ENCODE measurements around the gene LIMS2. TPM values are rescaled to one million over a fixed set of nuclear protein-coding genes. Genes with fewer than 3 reads are reported as not detected.

LIMS2 gene
- total and polyA plus RNA-seq, 2 experiments from 2014 or later, result 1.6 to 3.5 TPM

GRCh38 chr2:127637236-127637630 lies 38.1 kb downstream of the LIMS2 start:
- Mint-ChIP-seq H3K27me3 (ENCODE audit: insufficient read depth, low read depth, poor library complexity) (peaks cover 3% of the 10 kb centered on the region), H3K9me3 (no peaks in the 10 kb centered on the region), H3K4me1 (peaks cover 7% of the 10 kb centered on the region; the same call in 1 of the 3 replicates), H3K36me3 (ENCODE audit: low read depth) (no peaks in the 10 kb centered on the region), H3K27ac (no peak overlapping the region), H3K4me3 (no peak overlapping the region)
- Histone ChIP-seq H3K27me3 (ENCODE audit: insufficient read depth) (no peaks in the 10 kb centered on the region), H3K36me3 (ENCODE audit: insufficient read depth) (no peaks in the 10 kb centered on the region), H3K4me1 (ENCODE audit: insufficient read depth) (peaks cover 10% of the 10 kb centered on the region; the same call in 1 of the 2 replicates), H3F3A (replicated peaks; ENCODE audit: low read depth) (no peaks in the 10 kb centered on the region), H3K79me2 (replicated peaks; ENCODE audit: insufficient read depth) (no peaks in the 10 kb centered on the region), H2AFZ (peak overlapping the region; percentile 89; the same call in 1 of the 2 replicates), H3K9me2 (ENCODE audit: insufficient read depth) (no peaks in the 10 kb centered on the region), H3K4me2 (no peak overlapping the region; the same call in 1 of the 2 replicates), H3K4me3 (no peak overlapping the region), H3K27ac (ENCODE audit: low read depth) (no peak overlapping the region), H4K20me1 (replicated peaks; ENCODE audit: insufficient read depth) (no peaks in the 10 kb centered on the region)
- DNase-seq (ENCODE audit: low spot score), result no peak
- peak; percentile 1; the same call in 1 of the 3 replicates for ATAC-seq
- no peak for TF ChIP-seq POLR2AphosphoS5 (IDR thresholded peaks at IDR 0.05; ENCODE audit: low read depth)

DNA sequence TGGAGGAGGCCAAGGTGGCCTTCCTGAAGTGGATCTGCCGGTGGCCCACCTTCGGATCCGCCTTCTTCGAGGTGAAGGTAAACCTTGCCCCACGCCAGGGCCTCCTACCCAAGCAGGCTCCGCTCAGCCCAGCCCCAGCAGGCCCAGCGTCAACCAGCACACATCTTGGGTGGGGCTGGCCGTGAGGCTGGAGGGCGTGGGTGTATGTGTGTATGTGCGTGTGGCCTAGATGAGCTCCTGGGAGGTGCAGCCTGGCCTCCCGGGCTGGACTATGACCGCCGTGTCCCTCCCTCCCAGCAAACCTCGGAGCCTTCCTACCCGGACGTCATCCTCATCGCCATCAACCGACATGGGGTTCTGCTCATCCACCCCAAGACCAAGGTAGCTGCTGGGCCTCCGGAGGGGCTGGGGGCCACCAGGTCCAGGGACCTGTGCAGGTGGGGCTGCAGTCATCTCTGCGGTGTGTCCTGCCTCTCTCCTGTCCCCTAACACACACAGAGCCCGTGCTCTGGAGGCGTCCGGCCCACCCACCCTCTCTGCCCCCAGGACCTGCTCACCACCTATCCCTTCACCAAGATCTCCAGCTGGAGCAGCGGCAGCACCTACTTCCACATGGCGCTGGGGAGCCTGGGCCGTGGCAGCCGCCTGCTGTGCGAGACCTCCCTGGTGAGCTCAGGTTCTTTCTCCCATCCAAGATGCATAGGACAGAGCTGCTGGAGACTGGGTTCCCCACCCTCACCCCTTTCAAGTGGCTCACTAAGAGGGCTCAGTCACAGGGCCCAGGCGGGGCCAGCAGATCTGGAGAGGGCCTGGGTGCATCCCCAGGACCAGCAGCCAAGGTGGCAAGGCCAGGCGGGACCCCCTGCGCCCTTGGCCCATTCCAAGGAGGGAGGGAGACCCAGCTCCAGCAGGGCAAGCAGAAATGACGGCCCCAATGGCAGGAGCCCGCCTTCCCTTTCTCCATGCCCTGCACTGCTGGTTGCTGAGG lies 38.8 kb downstream of the LIMS2 start:
- Mint-ChIP-seq H3K27ac (no peak overlapping the region), H3K4me3 (no peak overlapping the region), H3K9me3 (no peaks in the 10 kb centered on the region), H3K4me1 (peaks cover 7% of the 10 kb centered on the region; the same call in 1 of the 3 replicates), H3K36me3 (ENCODE audit: low read depth) (no peaks in the 10 kb centered on the region), H3K27me3 (ENCODE audit: insufficient read depth, low read depth, poor library complexity) (peaks cover 3% of the 10 kb centered on the region)
- Histone ChIP-seq H4K20me1 (replicated peaks; ENCODE audit: insufficient read depth) (no peaks in the 10 kb centered on the region), H2AFZ (no peak overlapping the region), H3K27ac (ENCODE audit: low read depth) (no peak overlapping the region), H3K4me1 (ENCODE audit: insufficient read depth) (peaks cover 10% of the 10 kb centered on the region; the same call in 1 of the 2 replicates), H3K4me2 (no peak overlapping the region), H3K27me3 (ENCODE audit: insufficient read depth) (no peaks in the 10 kb centered on the region), H3K36me3 (ENCODE audit: insufficient read depth) (no peaks in the 10 kb centered on the region), H3K4me3 (no peak overlapping the region), H3K9me2 (ENCODE audit: insufficient read depth) (no peaks in the 10 kb centered on the region), H3K79me2 (replicated peaks; ENCODE audit: insufficient read depth) (no peaks in the 10 kb centered on the region), H3F3A (replicated peaks; ENCODE audit: low read depth) (no peaks in the 10 kb centered on the region)
- DNase-seq (ENCODE audit: low spot score), result no peak
- ATAC-seq, result no peak
- no peak for TF ChIP-seq NANOG (IDR thresholded peaks at IDR 0.05; ENCODE audit: borderline replicate concordance)
- no peak for TF ChIP-seq EZH2phosphoT487 (IDR thresholded peaks at IDR 0.05; ENCODE audit: unreplicated experiment)
- TF ChIP-seq POLR2AphosphoS5 (IDR thresholded peaks at IDR 0.05; ENCODE audit: low read depth), result no peak
- TF ChIP-seq CREB1 (CRISPR knock-in tag; IDR thresholded peaks at IDR 0.05; ENCODE audit: low read depth), result no peak
- TF ChIP-seq ZNF331 (CRISPR knock-in tag; IDR thresholded peaks at IDR 0.05; ENCODE audit: low read depth), result no peak

DNA sequence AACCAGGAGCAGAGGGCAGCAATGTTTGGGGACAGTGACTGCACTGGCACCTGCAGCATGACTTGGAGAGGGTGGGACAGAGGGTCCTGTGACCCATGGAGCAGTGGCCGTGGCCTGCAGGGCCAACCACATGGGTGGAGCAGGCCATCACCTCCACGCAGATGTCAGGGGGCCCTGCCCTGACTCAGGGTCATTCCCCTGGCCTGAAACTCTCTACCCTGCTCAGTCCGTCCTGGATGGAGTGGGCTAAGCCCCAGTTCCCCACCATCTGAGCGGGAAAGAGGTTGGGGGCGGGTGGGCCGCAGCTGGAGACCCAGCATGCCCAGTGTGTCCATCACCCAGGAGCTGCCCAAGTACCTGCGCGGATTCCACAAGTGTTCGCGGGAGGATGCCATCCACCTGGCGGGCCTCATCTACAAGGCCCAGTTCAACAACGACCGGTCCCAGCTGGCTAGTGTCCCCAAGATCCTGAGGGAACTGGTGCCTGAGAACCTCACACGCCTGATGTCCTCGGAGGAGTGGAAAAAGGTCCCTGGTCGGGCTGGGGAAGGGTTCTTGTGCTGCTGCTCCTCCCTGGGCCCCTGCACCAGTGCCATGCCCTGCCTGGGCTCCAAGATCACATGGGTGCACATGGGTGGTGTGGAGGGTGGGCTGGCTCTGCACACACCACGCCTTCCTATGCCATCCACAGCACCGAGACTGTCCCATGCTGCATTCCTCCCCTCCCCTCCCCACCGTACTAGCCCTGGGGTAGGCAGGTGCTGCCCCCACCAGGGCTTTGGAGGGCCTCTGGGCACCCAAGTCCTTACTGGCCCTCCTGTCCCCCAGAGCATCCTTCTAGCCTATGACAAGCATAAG lies 39.7 kb downstream of the LIMS2 start:
- peaks cover 10% of the 10 kb centered on the region; the same call in 1 of the 2 replicates for H3K4me1 ChIP-seq (ENCODE audit: insufficient read depth)
- no peak for ATAC-seq
- no peak overlapping the region for H3K4me3 ChIP-seq
- no peaks in the 10 kb centered on the region for H4K20me1 ChIP-seq (replicated peaks; ENCODE audit: insufficient read depth)
- no peak overlapping the region for H3K27ac Mint-ChIP-seq
- H3K9me3 Mint-ChIP-seq, result no peaks in the 10 kb centered on the region
- no peaks in the 10 kb centered on the region for H3K79me2 ChIP-seq (replicated peaks; ENCODE audit: insufficient read depth)
- no peak overlapping the region for H3K27ac ChIP-seq (ENCODE audit: low read depth)
- DNase-seq (ENCODE audit: low spot score), result no peak
- H3F3A ChIP-seq (replicated peaks; ENCODE audit: low read depth), result no peaks in the 10 kb centered on the region
- no peaks in the 10 kb centered on the region for H3K9me2 ChIP-seq (ENCODE audit: insufficient read depth)
- H3K27me3 Mint-ChIP-seq (ENCODE audit: insufficient read depth, low read depth, poor library complexity), result peaks cover 3% of the 10 kb centered on the region
- no peak overlapping the region for H3K4me2 ChIP-seq
- no peaks in the 10 kb centered on the region for H3K36me3 Mint-ChIP-seq (ENCODE audit: low read depth)
- H3K27me3 ChIP-seq (ENCODE audit: insufficient read depth), result no peaks in the 10 kb centered on the region
- H3K4me3 Mint-ChIP-seq, result no peak overlapping the region
- no peaks in the 10 kb centered on the region for H3K36me3 ChIP-seq (ENCODE audit: insufficient read depth)
- H3K4me1 Mint-ChIP-seq, result peaks cover 7% of the 10 kb centered on the region; the same call in 1 of the 3 replicates
- H2AFZ ChIP-seq, result no peak overlapping the region
- TF ChIP-seq, protein P1, sequence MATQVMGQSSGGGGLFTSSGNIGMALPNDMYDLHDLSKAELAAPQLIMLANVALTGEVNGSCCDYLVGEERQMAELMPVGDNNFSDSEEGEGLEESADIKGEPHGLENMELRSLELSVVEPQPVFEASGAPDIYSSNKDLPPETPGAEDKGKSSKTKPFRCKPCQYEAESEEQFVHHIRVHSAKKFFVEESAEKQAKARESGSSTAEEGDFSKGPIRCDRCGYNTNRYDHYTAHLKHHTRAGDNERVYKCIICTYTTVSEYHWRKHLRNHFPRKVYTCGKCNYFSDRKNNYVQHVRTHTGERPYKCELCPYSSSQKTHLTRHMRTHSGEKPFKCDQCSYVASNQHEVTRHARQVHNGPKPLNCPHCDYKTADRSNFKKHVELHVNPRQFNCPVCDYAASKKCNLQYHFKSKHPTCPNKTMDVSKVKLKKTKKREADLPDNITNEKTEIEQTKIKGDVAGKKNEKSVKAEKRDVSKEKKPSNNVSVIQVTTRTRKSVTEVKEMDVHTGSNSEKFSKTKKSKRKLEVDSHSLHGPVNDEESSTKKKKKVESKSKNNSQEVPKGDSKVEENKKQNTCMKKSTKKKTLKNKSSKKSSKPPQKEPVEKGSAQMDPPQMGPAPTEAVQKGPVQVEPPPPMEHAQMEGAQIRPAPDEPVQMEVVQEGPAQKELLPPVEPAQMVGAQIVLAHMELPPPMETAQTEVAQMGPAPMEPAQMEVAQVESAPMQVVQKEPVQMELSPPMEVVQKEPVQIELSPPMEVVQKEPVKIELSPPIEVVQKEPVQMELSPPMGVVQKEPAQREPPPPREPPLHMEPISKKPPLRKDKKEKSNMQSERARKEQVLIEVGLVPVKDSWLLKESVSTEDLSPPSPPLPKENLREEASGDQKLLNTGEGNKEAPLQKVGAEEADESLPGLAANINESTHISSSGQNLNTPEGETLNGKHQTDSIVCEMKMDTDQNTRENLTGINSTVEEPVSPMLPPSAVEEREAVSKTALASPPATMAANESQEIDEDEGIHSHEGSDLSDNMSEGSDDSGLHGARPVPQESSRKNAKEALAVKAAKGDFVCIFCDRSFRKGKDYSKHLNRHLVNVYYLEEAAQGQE (IDR thresholded peaks at IDR 0.05; ENCODE audit: unreplicated experiment), result no peak
